ENCODE measurements around the gene FAM163B.

Gene FAM163B

GRCh38 chr9:133615606-133616188, 6.5 kb upstream of the FAM163B start:
- no peak for DNase-seq (ENCODE audit: low read depth in 2 of 2)

- DNase-seq (ENCODE audit: low read depth in 2 of 2) = no peak
Measured at GRCh38 chr9:133615186-133615585, 6.0 kb upstream of the FAM163B start.

GRCh38 chr9:133614678-133615077, 5.5 kb upstream of the FAM163B start:
- no peak for DNase-seq (ENCODE audit: low read depth in 2 of 2)

GRCh38 chr9:133614056-133614455, 4.9 kb upstream of the FAM163B start:
- DNase-seq (ENCODE audit: low read depth in 2 of 2) = no peak

DNA sequence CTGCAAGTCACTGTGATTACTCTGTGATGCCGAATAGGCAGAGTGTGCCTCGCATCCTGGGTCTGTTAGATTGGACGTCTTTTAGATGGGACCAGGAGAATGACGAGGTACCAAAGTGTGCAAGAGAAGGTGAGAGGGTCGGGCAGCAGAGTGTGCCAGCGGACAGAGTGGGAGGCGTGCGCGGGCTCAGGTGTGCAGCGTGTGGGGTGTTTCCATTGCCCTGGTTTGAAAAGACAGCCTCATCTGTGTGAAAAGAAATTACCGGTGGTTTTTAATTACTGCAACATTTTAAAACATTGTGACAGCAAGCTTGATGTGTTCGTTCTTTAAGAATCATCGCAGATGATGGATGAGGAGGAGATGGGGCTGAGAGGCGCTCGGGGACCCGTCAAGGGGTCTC, 4.2 kb upstream of the FAM163B start:
- DNase-seq (ENCODE audit: low read depth in 2 of 2) = no peak

GRCh38 chr9:133612816-133613215, 3.6 kb upstream of the FAM163B start:
- no peak for DNase-seq (ENCODE audit: low read depth in 2 of 2)

GRCh38 chr9:133612051-133612450, 2.9 kb upstream of the FAM163B start:
- no peak for DNase-seq (ENCODE audit: low read depth in 2 of 2)

DNA sequence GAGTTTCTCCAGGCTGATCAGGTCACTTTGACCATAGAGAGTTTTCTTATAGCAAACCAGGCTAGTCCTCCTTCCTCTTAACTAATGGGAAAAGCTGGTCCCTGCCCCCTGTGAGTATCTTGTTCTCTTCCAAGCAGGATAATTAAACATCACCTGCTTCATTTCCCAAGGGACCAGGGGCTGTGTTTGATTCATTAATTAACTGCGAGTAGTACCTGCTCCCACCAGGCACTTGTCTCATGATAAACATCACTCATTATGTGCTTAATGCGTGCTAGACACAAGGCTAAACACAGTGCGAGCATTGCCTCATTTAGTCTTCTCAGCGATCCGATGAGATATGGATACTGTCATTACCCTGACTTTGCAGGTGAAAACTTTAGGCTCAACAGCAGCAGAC, 1.7 kb upstream of the FAM163B start:
- no peak for DNase-seq (ENCODE audit: low read depth in 2 of 2)

- no peak for DNase-seq (ENCODE audit: low read depth in 2 of 2)
Measured at GRCh38 chr9:133608889-133609288, 300 bp downstream of the FAM163B start.

GRCh38 chr9:133608382-133608781, 807 bp downstream of the FAM163B start:
- no peak for DNase-seq (ENCODE audit: low read depth in 2 of 2)

DNA sequence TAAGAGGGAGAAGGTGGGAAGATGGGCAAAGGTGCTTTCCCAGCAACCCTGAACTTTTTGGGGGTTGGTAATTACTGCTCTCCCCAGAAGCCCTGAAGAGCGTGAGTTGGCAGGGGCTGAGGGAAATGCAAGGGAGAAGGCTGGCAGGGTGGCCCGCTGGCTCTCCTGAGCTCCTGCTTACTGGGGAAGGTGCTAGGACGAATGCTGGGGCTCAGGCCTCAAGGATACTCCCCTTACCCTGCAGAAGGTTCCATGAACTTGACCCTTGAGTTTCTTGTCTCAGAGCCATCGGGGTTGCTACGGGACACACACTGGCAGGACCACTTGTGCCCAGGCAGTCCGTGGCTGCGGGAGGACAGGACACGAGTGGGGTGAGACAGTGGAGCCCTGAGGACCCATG, 1.2 kb downstream of the FAM163B start:
- no peak for DNase-seq (ENCODE audit: low read depth in 2 of 2)

GRCh38 chr9:133607381-133607780, 1.8 kb downstream of the FAM163B start:
- DNase-seq (ENCODE audit: low read depth in 2 of 2) = no peak

- DNase-seq (ENCODE audit: low read depth in 2 of 2) = no peak
Measured at GRCh38 chr9:133606708-133607025, 2.5 kb downstream of the FAM163B start.

DNA sequence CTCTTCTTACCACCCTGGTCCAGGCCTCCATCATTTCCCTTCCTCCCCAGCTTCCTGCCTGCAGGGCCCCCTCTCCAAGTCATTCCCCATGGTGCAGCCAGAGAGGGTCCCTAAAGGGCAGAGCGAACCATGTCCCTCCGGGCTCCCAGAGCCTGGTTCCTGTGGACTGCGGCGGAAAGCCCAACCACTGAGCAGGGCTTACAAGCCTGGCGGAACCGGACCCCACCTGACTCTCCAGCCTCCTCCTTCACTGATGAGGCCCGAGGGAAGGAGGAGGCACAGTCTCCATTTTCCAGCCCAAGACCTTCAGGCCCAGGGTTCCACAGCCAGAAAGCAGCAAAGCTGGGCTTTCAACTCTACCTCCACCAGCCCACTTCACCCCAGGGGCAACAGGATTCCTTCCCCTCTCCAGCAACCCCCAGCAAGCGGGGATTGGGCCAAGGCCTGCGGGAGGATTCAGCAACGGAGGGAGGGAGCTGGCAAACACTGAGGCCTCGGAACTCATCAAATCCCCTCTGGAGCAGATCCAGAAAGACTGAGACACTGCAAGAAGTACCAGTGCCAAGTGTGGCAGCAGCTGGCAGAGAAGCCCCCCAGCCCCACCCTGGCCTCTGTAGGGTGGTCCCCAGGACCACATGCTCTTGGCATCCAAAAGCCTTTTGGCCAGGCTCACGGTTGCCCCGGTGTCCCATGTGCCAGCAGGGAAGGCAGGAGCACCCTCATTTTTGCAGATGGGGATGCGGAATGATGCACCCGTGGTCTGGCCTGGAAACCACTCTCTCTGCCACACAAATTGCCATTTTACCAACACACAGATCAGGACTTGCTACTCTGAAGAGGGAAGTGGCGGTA, 3.1 kb downstream of the FAM163B start:
- no peak for DNase-seq (ENCODE audit: low read depth in 2 of 2)

- DNase-seq (ENCODE audit: low read depth in 2 of 2) = no peak
Measured at GRCh38 chr9:133605446-133605845, 3.7 kb downstream of the FAM163B start.

GRCh38 chr9:133604856-133605255, 4.3 kb downstream of the FAM163B start:
- no peak for DNase-seq (ENCODE audit: low read depth in 2 of 2)

- no peak for DNase-seq (ENCODE audit: low read depth in 2 of 2)
Measured at GRCh38 chr9:133604214-133604613, 5.0 kb downstream of the FAM163B start.

GRCh38 chr9:133603135-133603927, 5.9 kb downstream of the FAM163B start:
- no peak for DNase-seq (ENCODE audit: low read depth in 2 of 2)

- no peak for DNase-seq (ENCODE audit: low read depth in 2 of 2)
Measured at GRCh38 chr9:133602277-133602676, 6.9 kb downstream of the FAM163B start.

DNA sequence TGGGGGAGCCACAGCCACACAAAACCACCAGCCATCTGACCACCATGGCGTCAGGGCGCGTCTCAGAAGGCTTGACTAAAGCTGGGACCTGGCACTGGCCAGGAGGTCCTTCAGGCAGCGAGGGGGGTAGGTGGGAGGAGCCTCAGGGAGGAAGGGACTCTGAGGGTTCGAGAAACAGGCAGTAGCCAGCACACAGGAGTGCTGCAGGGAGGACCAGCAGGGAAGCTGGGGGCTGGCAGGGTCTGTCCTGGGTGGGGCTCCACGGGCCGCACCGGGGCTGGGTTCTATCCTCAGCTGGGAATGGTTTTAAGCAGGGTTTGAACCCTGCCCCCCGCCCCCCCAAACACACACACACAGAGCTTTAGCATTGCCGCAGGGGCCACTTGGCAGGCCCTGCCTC, 7.4 kb downstream of the FAM163B start:
- DNase-seq (ENCODE audit: low read depth in 2 of 2) = no peak

- DNase-seq (ENCODE audit: low read depth in 2 of 2) = no peak
Measured at GRCh38 chr9:133600739-133601138, 8.4 kb downstream of the FAM163B start.

DNA sequence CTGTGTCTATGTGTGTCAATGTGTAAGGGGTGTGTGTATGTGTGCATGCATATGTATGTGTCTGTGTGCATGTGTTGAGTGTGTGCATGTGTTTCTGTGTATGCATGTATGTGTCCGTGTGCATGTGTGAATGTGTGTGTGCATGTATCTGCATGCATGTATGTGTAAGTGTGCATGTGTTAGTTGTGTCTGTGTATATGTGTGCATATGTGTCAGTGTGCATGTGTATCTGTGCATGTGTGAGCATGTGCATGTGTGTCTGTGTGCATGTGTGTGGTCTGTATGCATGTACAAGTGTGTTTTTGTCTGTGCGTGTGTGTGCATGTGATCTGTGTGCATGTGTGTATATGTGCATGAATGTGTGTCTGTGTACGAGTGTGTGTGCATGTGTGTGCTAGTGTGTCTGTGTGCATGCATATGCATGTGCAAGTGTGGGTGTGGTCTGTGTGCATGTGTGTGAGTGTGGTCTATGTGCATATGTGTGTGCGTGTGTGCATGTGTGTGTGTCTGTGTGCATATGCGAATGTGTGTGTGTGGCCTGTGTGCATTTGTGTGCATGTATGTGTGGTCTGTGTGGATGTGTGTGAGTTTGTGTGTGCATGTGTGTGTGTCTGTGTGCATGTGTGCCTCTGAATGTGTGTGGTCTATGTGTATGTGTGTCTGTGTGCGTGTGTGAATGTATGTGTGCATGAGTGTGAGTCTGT, 9.6 kb downstream of the FAM163B start:
- DNase-seq (ENCODE audit: low read depth in 2 of 2) = no peak
